ENCODE measurements around the gene SAMD4B.
"Not testable (repeated sequence)": the region's sequence is repeated elsewhere in the genome, so short reads cannot be mapped to it uniquely, and the experiment has no call there.

The SAMD4B gene

GRCh38 chr19:39336483-39336882, 5.7 kb upstream of the SAMD4B start:
- DNase-seq, result no peak

- DNase-seq, result no peak
Measured at GRCh38 chr19:39339674-39340073, 2.5 kb upstream of the SAMD4B start.

- not testable (repeated sequence) for DNase-seq
Measured at GRCh38 chr19:39340156-39340555, 2.1 kb upstream of the SAMD4B start.

- no peak for DNase-seq
Measured at GRCh38 chr19:39341129-39341718, 997 bp upstream of the SAMD4B start.

- DNase-seq, result no peak
Measured at GRCh38 chr19:39342647-39343305, 555 bp downstream of the SAMD4B start.

- no peak for DNase-seq
Measured at GRCh38 chr19:39345956-39346355, 3.7 kb downstream of the SAMD4B start.

GRCh38 chr19:39347332-39348164, 5.3 kb downstream of the SAMD4B start:
- no peak for DNase-seq

- no peak for DNase-seq
Measured at GRCh38 chr19:39349326-39349725, 7.1 kb downstream of the SAMD4B start.

GRCh38 chr19:39350156-39350555, 7.9 kb downstream of the SAMD4B start:
- DNase-seq, result no peak

GRCh38 chr19:39351537-39352064, 9.4 kb downstream of the SAMD4B start:
- no peak for DNase-seq

GRCh38 chr19:39352381-39353255, 10.4 kb downstream of the SAMD4B start:
- DNase-seq, result no peak

- DNase-seq, result no peak
Measured at GRCh38 chr19:39355253-39355652, 13.0 kb downstream of the SAMD4B start.

GRCh38 chr19:39356073-39356472, 13.9 kb downstream of the SAMD4B start:
- DNase-seq, result no peak

- DNase-seq, result no peak
Measured at GRCh38 chr19:39356647-39357046, 14.4 kb downstream of the SAMD4B start.

GRCh38 chr19:39359026-39359425, 16.8 kb downstream of the SAMD4B start:
- DNase-seq, result no peak

GRCh38 chr19:39360599-39360998, 18.4 kb downstream of the SAMD4B start:
- no peak for DNase-seq

- no peak for DNase-seq
Measured at GRCh38 chr19:39362682-39363657, 20.7 kb downstream of the SAMD4B start.

GRCh38 chr19:39363901-39364457, 21.8 kb downstream of the SAMD4B start:
- DNase-seq, result peak in 1 of 2 experiments; percentile 11

GRCh38 chr19:39365531-39365930, 23.3 kb downstream of the SAMD4B start:
- no peak for DNase-seq

GRCh38 chr19:39369200-39369599, 27.0 kb downstream of the SAMD4B start:
- no peak for DNase-seq

- DNase-seq, result no peak
Measured at GRCh38 chr19:39370735-39371134, 28.5 kb downstream of the SAMD4B start.
